ENCODE measurements around the gene PKMYT1.

DNA sequence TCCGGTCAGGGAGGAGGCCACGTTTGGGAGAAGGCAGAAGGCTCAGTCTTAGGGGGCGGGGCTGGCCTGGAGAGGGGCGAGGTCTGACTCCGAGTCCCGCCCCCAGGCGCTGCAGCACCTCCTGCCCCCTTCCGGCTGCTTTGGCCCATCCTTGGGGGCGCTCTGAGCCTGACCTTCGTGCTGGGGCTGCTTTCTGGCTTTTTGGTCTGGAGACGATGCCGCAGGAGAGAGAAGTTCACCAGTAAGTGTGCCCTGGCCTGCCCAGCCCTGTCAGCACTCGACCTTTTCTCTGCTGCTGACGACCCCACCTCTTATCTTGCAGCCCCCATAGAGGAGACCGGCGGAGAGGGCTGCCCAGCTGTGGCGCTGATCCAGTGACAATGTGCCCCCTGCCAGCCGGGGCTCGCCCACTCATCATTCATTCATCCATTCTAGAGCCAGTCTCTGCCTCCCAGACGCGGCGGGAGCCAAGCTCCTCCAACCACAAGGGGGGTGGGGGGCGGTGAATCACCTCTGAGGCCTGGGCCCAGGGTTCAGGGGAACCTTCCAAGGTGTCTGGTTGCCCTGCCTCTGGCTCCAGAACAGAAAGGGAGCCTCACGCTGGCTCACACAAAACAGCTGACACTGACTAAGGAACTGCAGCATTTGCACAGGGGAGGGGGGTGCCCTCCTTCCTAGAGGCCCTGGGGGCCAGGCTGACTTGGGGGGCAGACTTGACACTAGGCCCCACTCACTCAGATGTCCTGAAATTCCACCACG lies 41.4 kb upstream of the PKMYT1 start:
- no peak for TF ChIP-seq GATA2 (IDR thresholded peaks at IDR 0.05; ENCODE audit: low read depth, low read length)
- TF ChIP-seq GATA3 (IDR thresholded peaks at IDR 0.05; ENCODE audit: low read depth, low read length) = no peak
